ENCODE data around the gene XXYLT1.

GRCh38 chr3:195062866-195063540 lies 208.0 kb downstream of the XXYLT1 start:
- TF ChIP-seq, protein P1, sequence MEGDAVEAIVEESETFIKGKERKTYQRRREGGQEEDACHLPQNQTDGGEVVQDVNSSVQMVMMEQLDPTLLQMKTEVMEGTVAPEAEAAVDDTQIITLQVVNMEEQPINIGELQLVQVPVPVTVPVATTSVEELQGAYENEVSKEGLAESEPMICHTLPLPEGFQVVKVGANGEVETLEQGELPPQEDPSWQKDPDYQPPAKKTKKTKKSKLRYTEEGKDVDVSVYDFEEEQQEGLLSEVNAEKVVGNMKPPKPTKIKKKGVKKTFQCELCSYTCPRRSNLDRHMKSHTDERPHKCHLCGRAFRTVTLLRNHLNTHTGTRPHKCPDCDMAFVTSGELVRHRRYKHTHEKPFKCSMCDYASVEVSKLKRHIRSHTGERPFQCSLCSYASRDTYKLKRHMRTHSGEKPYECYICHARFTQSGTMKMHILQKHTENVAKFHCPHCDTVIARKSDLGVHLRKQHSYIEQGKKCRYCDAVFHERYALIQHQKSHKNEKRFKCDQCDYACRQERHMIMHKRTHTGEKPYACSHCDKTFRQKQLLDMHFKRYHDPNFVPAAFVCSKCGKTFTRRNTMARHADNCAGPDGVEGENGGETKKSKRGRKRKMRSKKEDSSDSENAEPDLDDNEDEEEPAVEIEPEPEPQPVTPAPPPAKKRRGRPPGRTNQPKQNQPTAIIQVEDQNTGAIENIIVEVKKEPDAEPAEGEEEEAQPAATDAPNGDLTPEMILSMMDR (IDR thresholded peaks at IDR 0.05), result no peak
- TF ChIP-seq ATF2 (CRISPR knock-in tag; IDR thresholded peaks at IDR 0.05; ENCODE audit: borderline replicate concordance, low read depth), result no peak
- TF ChIP-seq NFYB (CRISPR knock-in tag; conservative IDR thresholded peaks at IDR 0.05; ENCODE audit: low read depth), result no peak
- TF ChIP-seq ZNF396 (CRISPR knock-in tag; IDR thresholded peaks at IDR 0.05; ENCODE audit: borderline replicate concordance), result no peak
- TF ChIP-seq ZNF121 (CRISPR knock-in tag; IDR thresholded peaks at IDR 0.05), result no peak
- TF ChIP-seq GABPB1 (CRISPR knock-in tag; IDR thresholded peaks at IDR 0.05), result no peak
- no peak for TF ChIP-seq ETV6 (CRISPR knock-in tag; IDR thresholded peaks at IDR 0.05)
- TF ChIP-seq ZNF512 (CRISPR knock-in tag; IDR thresholded peaks at IDR 0.05; ENCODE audit: borderline replicate concordance), result no peak

Measured in WTC11 (cell line).